HG03469 (cell line): ENCODE results near the gene EMILIN3.

Experiments
- ATAC-seq: cut with Tn5 transposase; IDR thresholded peaks from one replicate; pipeline ENCODE4 v1.9.1; 2021; ENCODE audit warnings: mild to moderate bottlenecking, moderate library complexity, moderate number of reproducible peaks; ENCODE audit not compliant: unreplicated experiment

The EMILIN3 gene

GRCh38 chr20:41365777-41366545 is 657 bp downstream of the EMILIN3 start:
- ATAC-seq: no peak

- no peak for ATAC-seq
Observed at GRCh38 chr20:41364967-41365765, 1.5 kb downstream of the EMILIN3 start.

- ATAC-seq: no peak
Observed at GRCh38 chr20:41364236-41364855, 2.3 kb downstream of the EMILIN3 start.

GRCh38 chr20:41363601-41364000 is 3.0 kb downstream of the EMILIN3 start:
- no peak for ATAC-seq

- ATAC-seq: no peak
Observed at GRCh38 chr20:41362748-41363140, 3.9 kb downstream of the EMILIN3 start.

GRCh38 chr20:41361757-41362747 is 4.6 kb downstream of the EMILIN3 start:
- ATAC-seq: no peak

- no peak for ATAC-seq
Observed at GRCh38 chr20:41360831-41361756, 5.5 kb downstream of the EMILIN3 start.

GRCh38 chr20:41359541-41360011 is 7.0 kb downstream of the EMILIN3 start:
- no peak for ATAC-seq

- ATAC-seq: no peak
Observed at GRCh38 chr20:41358717-41359116, 7.9 kb downstream of the EMILIN3 start.

- ATAC-seq: no peak
Observed at GRCh38 chr20:41358230-41358629, 8.4 kb downstream of the EMILIN3 start.

GRCh38 chr20:41357424-41358163 is 9.0 kb downstream of the EMILIN3 start:
- ATAC-seq: no peak

GRCh38 chr20:41356951-41357350 is 9.7 kb downstream of the EMILIN3 start:
- no peak for ATAC-seq

- ATAC-seq: no peak
Observed at GRCh38 chr20:41355598-41356203, 10.9 kb downstream of the EMILIN3 start.

GRCh38 chr20:41355192-41355591 is 11.4 kb downstream of the EMILIN3 start:
- no peak for ATAC-seq

- ATAC-seq: no peak
Observed at GRCh38 chr20:41353530-41353929, 13.1 kb downstream of the EMILIN3 start.

- ATAC-seq: no peak
Observed at GRCh38 chr20:41352666-41353065, 14.0 kb downstream of the EMILIN3 start.

- ATAC-seq: no peak
Observed at GRCh38 chr20:41352106-41352505, 14.5 kb downstream of the EMILIN3 start.

GRCh38 chr20:41350408-41350962 is 16.1 kb downstream of the EMILIN3 start:
- no peak for ATAC-seq
